SK-N-SH (cell line): Measurements from ENCODE around the gene SORBS1. TPM values are rescaled to one million over a fixed set of nuclear protein-coding genes. Genes with fewer than 3 reads are reported as not detected.

Experiments used
- CTCF ChIA-PET: fragments of 300-600, 350-600 bp; formaldehyde crosslinking; extraction: SDS; loops from one replicate; lab custom pipeline; 2021; lab: Yijun Ruan, JAX
- POLR2A ChIA-PET: fragments of 350-600 bp; sonication (Branson Sonifier 250); formaldehyde crosslinking; extraction: SDS; loops from one replicate; lab custom pipeline; 2020; ENCODE audit warnings: antibody characterized with exemption, inconsistent platforms; lab: Yijun Ruan, JAX
- DNase-seq: peaks from one replicate; pipeline ENCODE4 v3.0.0; 2012
- H2AFZ ChIP-seq: fragments of 200-600 bp; sonication (generic); 2 replicates; pipeline ENCODE4 v1.8.1; 2016; ENCODE audit warnings: antibody characterized with exemption, mild to moderate bottlenecking, low read depth
- H3F3A ChIP-seq: fragments of 200-600 bp; sonication (generic); replicated peaks from 2 replicates; pipeline ENCODE3; 2016; ENCODE audit warnings: antibody characterized with exemption, mild to moderate bottlenecking; ENCODE audit not compliant: insufficient read depth
- H3K27ac ChIP-seq, 2 experiments: fragments of 200-500 bp in 1 of 2; fragments of 200-600 bp in 1 of 2; sonication (Bioruptor generic) in 1 of 2; sonication (generic), shearing (Covaris generic) in 1 of 2; 2 replicates each; pipeline versions ENCODE4 v1.5.1 to v1.6.1; 2014 to 2016; ENCODE audit warnings: low read depth in 2 of 2, inconsistent platforms in 1 of 2, low read length in 1 of 2, mild to moderate bottlenecking in 1 of 2, mixed read lengths in 1 of 2
- H3K27me3 ChIP-seq: fragments of 200-600 bp; sonication (generic), shearing (Covaris generic); 2 replicates; pipeline ENCODE4 v1.6.1; 2016; ENCODE audit warnings: mixed run types; ENCODE audit not compliant: insufficient read depth
- H3K36me3 ChIP-seq, 2 experiments: fragments of 200-500 bp in 1 of 2; fragments of 200-600 bp in 1 of 2; sonication (Bioruptor generic) in 1 of 2; sonication (generic) in 1 of 2; replicated peaks in 1 of 2; 2 replicates each; pipeline versions ENCODE3 to v1.5.1; 2014 to 2016; ENCODE audit warnings: low read length in 1 of 2, mild to moderate bottlenecking in 1 of 2; ENCODE audit not compliant: insufficient read depth in 2 of 2, control insufficient read depth in 1 of 2
- H3K4me1 ChIP-seq, 2 experiments: fragments of 200-500 bp in 1 of 2; fragments of 200-600 bp in 1 of 2; sonication (Bioruptor generic) in 1 of 2; sonication (generic), shearing (Covaris generic) in 1 of 2; 2 replicates each; pipeline versions ENCODE4 v1.5.1 to v1.6.1; 2014 to 2016; ENCODE audit warnings: low read depth in 1 of 2, low read length in 1 of 2, mixed run types in 1 of 2; ENCODE audit not compliant: insufficient read depth in 2 of 2, control insufficient read depth in 1 of 2
- H3K4me2 ChIP-seq: fragments of 200-600 bp; sonication (generic), shearing (Covaris generic); 2 replicates; pipeline ENCODE4 v1.6.1; 2017; ENCODE audit warnings: mixed run types
- H3K4me3 ChIP-seq, 2 experiments: fragments of 200-500 bp in 1 of 2; fragments of 200-600 bp in 1 of 2; sonication (Bioruptor generic) in 1 of 2; sonication (generic), shearing (Covaris generic) in 1 of 2; 2 replicates each; pipeline versions ENCODE4 v1.5.1 to v1.8.1; 2014 to 2016; ENCODE audit warnings: low read depth in 2 of 2, inconsistent platforms in 1 of 2, low read length in 1 of 2, mild to moderate bottlenecking in 1 of 2, mixed read lengths in 1 of 2, moderate library complexity in 1 of 2
- H3K79me2 ChIP-seq: fragments of 200-600 bp; sonication (generic); 2 replicates; pipeline ENCODE4 v1.8.1; 2017; ENCODE audit warnings: mild to moderate bottlenecking; ENCODE audit not compliant: insufficient read depth
- H3K9ac ChIP-seq: fragments of 200-600 bp; sonication (generic); 2 replicates; pipeline ENCODE4 v1.6.1; 2017; ENCODE audit warnings: mixed run types
- H3K9me2 ChIP-seq: fragments of 200-600 bp; sonication (generic); 2 replicates; pipeline ENCODE4 v1.6.1; 2017; ENCODE audit warnings: mixed run types
- H3K9me3 ChIP-seq: fragments of 200-600 bp; sonication (generic); 2 replicates; pipeline ENCODE4 v1.6.1; 2017; ENCODE audit warnings: mixed run types, mild to moderate bottlenecking, moderate library complexity
- H4K20me1 ChIP-seq: fragments of 200-600 bp; sonication (generic); 2 replicates; pipeline ENCODE4 v1.6.1; 2017; ENCODE audit warnings: mild to moderate bottlenecking, mixed run types; ENCODE audit not compliant: insufficient read depth
- CHD2 ChIP-seq: fragments of 150-350 bp; IDR thresholded peaks from 2 replicates; pipeline ENCODE4 v1.6.1; 2018; ENCODE audit warnings: low read length; ENCODE audit not compliant: partially characterized antibody
- EZH2phosphoT487 ChIP-seq: fragments of 200-600 bp; sonication (generic); IDR thresholded peaks from 2 replicates; pipeline ENCODE4 v1.6.1; 2017; ENCODE audit warnings: low read depth, mixed run types, mild to moderate bottlenecking, antibody characterized with exemption, moderate library complexity, borderline replicate concordance
- FOXM1 ChIP-seq: IDR thresholded peaks from 2 replicates; pipeline ENCODE4 v1.4.0; 2012; ENCODE audit warnings: low read depth, mild to moderate bottlenecking
- GABPA ChIP-seq: IDR thresholded peaks from 2 replicates; pipeline ENCODE4 v1.4.0; 2012; ENCODE audit warnings: low read depth, mild to moderate bottlenecking
- MAX ChIP-seq: IDR thresholded peaks from 2 replicates; pipeline ENCODE4 v1.4.0; 2012; ENCODE audit warnings: low read depth
- MEF2A ChIP-seq: IDR thresholded peaks from 2 replicates; pipeline ENCODE4 v1.4.0; 2012; ENCODE audit warnings: low read depth, borderline replicate concordance
- MXI1 ChIP-seq: IDR thresholded peaks from 2 replicates; pipeline ENCODE4 v1.6.1; 2012; ENCODE audit warnings: mild to moderate bottlenecking, low read depth, low read length, improper control_type of control experiment
- NFIC ChIP-seq: IDR thresholded peaks from 2 replicates; pipeline ENCODE4 v1.4.0; 2012; ENCODE audit warnings: borderline replicate concordance
- RAD21 ChIP-seq: IDR thresholded peaks from 2 replicates; pipeline ENCODE4 v1.6.1; 2012; ENCODE audit warnings: mild to moderate bottlenecking, low read length
- RCOR1 ChIP-seq: fragments of 150-350 bp; IDR thresholded peaks from 2 replicates; pipeline ENCODE4 v1.6.1; 2017; ENCODE audit warnings: antibody characterized with exemption, low read length
- REST ChIP-seq: IDR thresholded peaks from 2 replicates; pipeline ENCODE4 v1.6.1; 2012; ENCODE audit warnings: mild to moderate bottlenecking, low read depth, low read length, moderate library complexity
- RFX5 ChIP-seq: IDR thresholded peaks from 2 replicates; pipeline ENCODE4 v1.6.1; 2012; ENCODE audit warnings: mild to moderate bottlenecking, improper control_type of control experiment, low read length
- RXRA ChIP-seq: IDR thresholded peaks from 2 replicates; pipeline ENCODE4 v1.4.0; 2012; ENCODE audit warnings: low read depth, mild to moderate bottlenecking, borderline replicate concordance
- SIN3A ChIP-seq: IDR thresholded peaks from 2 replicates; pipeline ENCODE4 v1.6.1; 2012; ENCODE audit warnings: low read depth, mild to moderate bottlenecking, low read length, moderate library complexity, borderline replicate concordance
- TAF1 ChIP-seq: IDR thresholded peaks from 2 replicates; pipeline ENCODE4 v1.6.1; 2012; ENCODE audit warnings: low read depth, mild to moderate bottlenecking, low read length, moderate library complexity, borderline replicate concordance
- YY1 ChIP-seq: IDR thresholded peaks from 2 replicates; pipeline ENCODE4 v1.4.0; 2012; ENCODE audit warnings: low read depth, mild to moderate bottlenecking
- WGBS: methylation state at CpG from one replicate; pipeline ENCODE4 v1.1.6; 2017; ENCODE audit warnings: low lambda C conversion rate; 5-methylcytosine and 5-hydroxymethylcytosine counted together
- polyA plus RNA-seq, 3 experiments: library from polyadenylated mRNA; depleted of rRNA; stranded (reverse); fragments of >200 nt; gene quantifications; 2 replicates each; pipeline ENCODE4 v1.2.3, GENCODE V29; 2012
- TF ChIP-seq, protein P1 (sequence below): fragments of 150-350 bp; IDR thresholded peaks from 2 replicates; pipeline ENCODE4 v1.6.1; 2017; ENCODE audit warnings: antibody characterized with exemption, low read length, low read depth, borderline replicate concordance
- TF ChIP-seq, protein P2 (sequence below): IDR thresholded peaks from 2 replicates; pipeline ENCODE4 v1.4.0; 2012; ENCODE audit warnings: low read depth, borderline replicate concordance
- TF ChIP-seq, protein P3 (sequence below): IDR thresholded peaks from 2 replicates; pipeline ENCODE4; 2012
- TF ChIP-seq, protein P4 (sequence below): fragments of 200-600 bp; sonication (generic); IDR thresholded peaks from 2 replicates; pipeline ENCODE4 v1.6.1; 2017; ENCODE audit warnings: antibody characterized with exemption, mild to moderate bottlenecking, moderate library complexity

SORBS1 gene
- polyA plus RNA-seq, 1 of the 3 experiments (the other 2 are of a cell fraction): 0.36 TPM

DNA sequence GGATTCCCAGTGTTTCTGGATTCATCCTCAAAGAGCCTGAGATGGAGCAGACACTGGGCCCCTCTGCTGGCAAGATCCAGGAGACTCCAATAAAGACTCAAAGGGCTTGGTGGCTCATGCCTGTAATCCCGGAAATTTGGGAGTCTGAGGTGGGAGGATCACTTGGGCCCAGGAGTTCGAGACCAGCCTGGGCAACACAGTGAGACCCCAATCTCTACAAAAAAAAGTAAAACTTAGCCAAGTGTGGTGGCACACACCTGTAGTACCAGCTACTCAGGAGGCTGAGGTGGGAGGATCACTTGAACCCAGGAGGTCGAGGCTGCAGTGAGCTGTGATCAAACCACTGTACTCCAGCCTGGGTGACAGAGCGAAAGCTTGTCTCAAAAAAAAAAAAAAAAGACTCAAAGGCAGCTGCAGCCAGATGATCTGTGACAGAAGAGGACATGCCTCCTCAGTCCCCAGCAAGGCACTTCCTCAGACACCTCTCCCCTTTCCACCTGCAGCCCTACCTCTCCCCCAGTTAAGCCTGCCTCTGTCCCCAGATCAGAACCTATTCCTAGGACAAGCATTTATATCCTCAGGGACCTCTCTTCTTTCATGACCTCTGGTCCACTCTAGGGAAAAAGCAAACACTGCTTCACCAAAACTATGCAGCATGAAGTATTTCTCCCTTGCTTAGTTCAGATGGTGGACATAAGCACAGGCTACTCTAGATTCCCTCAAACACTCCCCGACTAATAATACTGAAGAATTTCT, 298.2 kb downstream of the SORBS1 start:
- no peak for TF ChIP-seq RAD21
- TF ChIP-seq SIN3A: no peak
- TF ChIP-seq MEF2A: no peak
- no peak for TF ChIP-seq RFX5
- TF ChIP-seq CHD2: no peak
- TF ChIP-seq FOXM1: no peak
- TF ChIP-seq, protein P1, sequence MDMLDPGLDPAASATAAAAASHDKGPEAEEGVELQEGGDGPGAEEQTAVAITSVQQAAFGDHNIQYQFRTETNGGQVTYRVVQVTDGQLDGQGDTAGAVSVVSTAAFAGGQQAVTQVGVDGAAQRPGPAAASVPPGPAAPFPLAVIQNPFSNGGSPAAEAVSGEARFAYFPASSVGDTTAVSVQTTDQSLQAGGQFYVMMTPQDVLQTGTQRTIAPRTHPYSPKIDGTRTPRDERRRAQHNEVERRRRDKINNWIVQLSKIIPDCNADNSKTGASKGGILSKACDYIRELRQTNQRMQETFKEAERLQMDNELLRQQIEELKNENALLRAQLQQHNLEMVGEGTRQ: no peak
- TF ChIP-seq RCOR1: no peak
- no peak for TF ChIP-seq MAX
- TF ChIP-seq YY1: no peak
- TF ChIP-seq, protein P2, sequence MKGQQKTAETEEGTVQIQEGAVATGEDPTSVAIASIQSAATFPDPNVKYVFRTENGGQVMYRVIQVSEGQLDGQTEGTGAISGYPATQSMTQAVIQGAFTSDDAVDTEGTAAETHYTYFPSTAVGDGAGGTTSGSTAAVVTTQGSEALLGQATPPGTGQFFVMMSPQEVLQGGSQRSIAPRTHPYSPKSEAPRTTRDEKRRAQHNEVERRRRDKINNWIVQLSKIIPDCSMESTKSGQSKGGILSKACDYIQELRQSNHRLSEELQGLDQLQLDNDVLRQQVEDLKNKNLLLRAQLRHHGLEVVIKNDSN: no peak
- no peak for TF ChIP-seq TAF1
- no peak for TF ChIP-seq REST
- TF ChIP-seq NFIC: no peak
- no peak for TF ChIP-seq GABPA
- TF ChIP-seq, protein P3, sequence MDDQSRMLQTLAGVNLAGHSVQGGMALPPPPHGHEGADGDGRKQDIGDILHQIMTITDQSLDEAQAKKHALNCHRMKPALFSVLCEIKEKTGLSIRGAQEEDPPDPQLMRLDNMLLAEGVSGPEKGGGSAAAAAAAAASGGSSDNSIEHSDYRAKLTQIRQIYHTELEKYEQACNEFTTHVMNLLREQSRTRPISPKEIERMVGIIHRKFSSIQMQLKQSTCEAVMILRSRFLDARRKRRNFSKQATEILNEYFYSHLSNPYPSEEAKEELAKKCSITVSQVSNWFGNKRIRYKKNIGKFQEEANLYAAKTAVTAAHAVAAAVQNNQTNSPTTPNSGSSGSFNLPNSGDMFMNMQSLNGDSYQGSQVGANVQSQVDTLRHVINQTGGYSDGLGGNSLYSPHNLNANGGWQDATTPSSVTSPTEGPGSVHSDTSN: no peak
- TF ChIP-seq MXI1: no peak
- TF ChIP-seq, protein P4, sequence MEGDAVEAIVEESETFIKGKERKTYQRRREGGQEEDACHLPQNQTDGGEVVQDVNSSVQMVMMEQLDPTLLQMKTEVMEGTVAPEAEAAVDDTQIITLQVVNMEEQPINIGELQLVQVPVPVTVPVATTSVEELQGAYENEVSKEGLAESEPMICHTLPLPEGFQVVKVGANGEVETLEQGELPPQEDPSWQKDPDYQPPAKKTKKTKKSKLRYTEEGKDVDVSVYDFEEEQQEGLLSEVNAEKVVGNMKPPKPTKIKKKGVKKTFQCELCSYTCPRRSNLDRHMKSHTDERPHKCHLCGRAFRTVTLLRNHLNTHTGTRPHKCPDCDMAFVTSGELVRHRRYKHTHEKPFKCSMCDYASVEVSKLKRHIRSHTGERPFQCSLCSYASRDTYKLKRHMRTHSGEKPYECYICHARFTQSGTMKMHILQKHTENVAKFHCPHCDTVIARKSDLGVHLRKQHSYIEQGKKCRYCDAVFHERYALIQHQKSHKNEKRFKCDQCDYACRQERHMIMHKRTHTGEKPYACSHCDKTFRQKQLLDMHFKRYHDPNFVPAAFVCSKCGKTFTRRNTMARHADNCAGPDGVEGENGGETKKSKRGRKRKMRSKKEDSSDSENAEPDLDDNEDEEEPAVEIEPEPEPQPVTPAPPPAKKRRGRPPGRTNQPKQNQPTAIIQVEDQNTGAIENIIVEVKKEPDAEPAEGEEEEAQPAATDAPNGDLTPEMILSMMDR: no peak
- no peak for TF ChIP-seq RXRA
- no peak for TF ChIP-seq EZH2phosphoT487
- H3K4me2 ChIP-seq: no peak overlapping the region
- no peak overlapping the region for H3K9ac ChIP-seq
- no peak overlapping the region for H3K4me3 ChIP-seq
- peaks cover 2 to 37% of the 10 kb centered on the region in 2 experiments for H3K36me3 ChIP-seq
- no peak overlapping the region for H3K27ac ChIP-seq
- no peak overlapping the region for H2AFZ ChIP-seq
- CTCF ChIA-PET: interaction anchor here (4.7 kb wide), 1 partner anchor 20 kb away, joined by 17 read pairs; no protein-coding TSS in a partner anchor
- 0 out of 2 replicates have a peak, but pooled peaks cover 3% of the 10 kb centered on the region for H3K79me2 ChIP-seq
- no peaks in the 10 kb centered on the region for H4K20me1 ChIP-seq
- H3K9me3 ChIP-seq: no peaks in the 10 kb centered on the region
- H3K9me2 ChIP-seq: no peaks in the 10 kb centered on the region
- no peaks in the 10 kb centered on the region for H3K27me3 ChIP-seq
- 73% methylated on average over 5 of the region's 5 CpGs for WGBS
- peaks cover 0 to 24% of the 10 kb centered on the region in 2 experiments; a peak in 3 of 4 replicates for H3K4me1 ChIP-seq
- DNase-seq: no peak
- peaks cover 9% of the 10 kb centered on the region for H3F3A ChIP-seq
- POLR2A ChIA-PET: no interaction called here
